A549 (cell line): Measurements from ENCODE around the gene LAMA2. TPM values are rescaled to one million over a fixed set of nuclear protein-coding genes. Genes with fewer than 3 reads are reported as not detected.

Experiments used
- ATAC-seq, 2 experiments: fragments of 200-7000 bp in 1 of 2; fragments of >200 bp in 1 of 2; cut with Nextera tagmentation in 1 of 2; cut with Tn5 transposase in 1 of 2; 3 replicates each; pipeline versions ENCODE4 v1.8.0 to v1.9.1; 2018 to 2020; ENCODE audit warnings: mild to moderate bottlenecking in 1 of 2, moderate library complexity in 1 of 2
- CTCF ChIA-PET: fragments of 300-600 bp; sonication (Branson Sonifier 250); formaldehyde crosslinking; extraction: SDS; loops from one replicate; lab custom pipeline; 2021; ENCODE audit warnings: antibody characterized with exemption, inconsistent platforms; lab: Yijun Ruan, JAX
- POLR2A ChIA-PET: fragments of 350-600 bp; formaldehyde crosslinking; extraction: SDS; loops from one replicate; lab custom pipeline; 2021; ENCODE audit warnings: antibody characterized with exemption, inconsistent platforms; lab: Yijun Ruan, JAX
- DNase-seq, 2 experiments: peaks; one replicate each; pipeline versions ENCODE4 v3.0.0 to v3.0.0-alpha.2; 2011 to 2016; ENCODE audit warnings: low read depth in 1 of 2, low spot score in 1 of 2
- FAIRE-seq: peaks from 2 replicates; lab custom pipeline; 2011; peaks lifted over from hg19 to GRCh38; lab: Jason Lieb, UNC
- H3K27ac ChIP-seq, 2 experiments: fragments of >200 bp; sonication (Bioruptor Twin); formaldehyde crosslinking; 3 replicates each; pipeline ENCODE4 v1.5.1; 2016 to 2017
- H3K4me1 ChIP-seq: fragments of >200 bp; sonication (Bioruptor Twin); formaldehyde crosslinking; 3 replicates; pipeline ENCODE4 v1.6.1; 2016
- H3K4me2 ChIP-seq: fragments of >200 bp; sonication (Bioruptor Twin); formaldehyde crosslinking; 3 replicates; pipeline ENCODE4 v1.6.1; 2016
- H3K4me3 ChIP-seq: fragments of >200 bp; sonication (Bioruptor Twin); formaldehyde crosslinking; 3 replicates; pipeline ENCODE4 v1.5.1; 2016
- H3K9me3 ChIP-seq: fragments of >200 bp; sonication (Bioruptor Twin); formaldehyde crosslinking; 3 replicates; pipeline ENCODE4 v1.6.1; 2016
- CBX8 ChIP-seq: fragments of 200-600 bp; sonication (generic); IDR thresholded peaks from 2 replicates; pipeline ENCODE4 v1.6.1; 2016
- CEBPB ChIP-seq, 2 experiments: fragments of >200 bp in 1 of 2; sonication (Bioruptor Twin) in 1 of 2; formaldehyde crosslinking in 1 of 2; IDR thresholded peaks; 2 replicates each; pipeline ENCODE4 v1.6.1; 2012 to 2016
- HDAC2 ChIP-seq: fragments of 200-600 bp; sonication (generic); IDR thresholded peaks from 2 replicates; pipeline ENCODE4 v1.6.1; 2016
- HEYL ChIP-seq: fragments of 250-450 bp; sonication (Bioruptor Pico); IDR thresholded peaks from 2 replicates; pipeline ENCODE4 v1.8.0; 2021; ENCODE audit warnings: mild to moderate bottlenecking, moderate library complexity
- KDM5A ChIP-seq: fragments of 200-600 bp; sonication (generic); IDR thresholded peaks from 2 replicates; pipeline ENCODE4 v1.6.1; 2016; ENCODE audit warnings: antibody characterized with exemption, mild to moderate bottlenecking
- MYC ChIP-seq: IDR thresholded peaks from 2 replicates; pipeline ENCODE4 v1.6.1; 2012; ENCODE audit warnings: mild to moderate bottlenecking, inconsistent platforms, low read length, improper control_type of control experiment, borderline replicate concordance
- NFE2L2 ChIP-seq: fragments of 150-350 bp; conservative IDR thresholded peaks from 2 replicates; pipeline ENCODE4 v1.6.1; 2014; ENCODE audit warnings: low read length
- NPAS2 ChIP-seq: fragments of 250-450 bp; sonication (Bioruptor Pico); IDR thresholded peaks from 2 replicates; pipeline ENCODE4 v1.8.0; 2022; ENCODE audit warnings: mild to moderate bottlenecking, moderate library complexity, borderline replicate concordance
- RAD21 ChIP-seq, 2 experiments: fragments of >200 bp in 1 of 2; sonication (Bioruptor Twin) in 1 of 2; formaldehyde crosslinking in 1 of 2; IDR thresholded peaks in 1 of 2; conservative IDR thresholded peaks in 1 of 2; 2 replicates in 1 of 2; 3 replicates in 1 of 2; pipeline ENCODE4 v1.6.1; 2012 to 2018; ENCODE audit warnings: inconsistent platforms in 1 of 2
- RNF2 ChIP-seq: fragments of 200-600 bp; sonication (generic); IDR thresholded peaks from 2 replicates; pipeline ENCODE4 v1.6.1; 2016; ENCODE audit warnings: low read depth, mild to moderate bottlenecking, antibody characterized with exemption, moderate library complexity, borderline replicate concordance
- TFCP2L1 ChIP-seq: fragments of 250-450 bp; sonication (Bioruptor Pico); IDR thresholded peaks from 2 replicates; pipeline ENCODE4 v1.5.0; 2021; ENCODE audit warnings: mild to moderate bottlenecking
- TP53 ChIP-seq: fragments of 250-450 bp; sonication (Bioruptor Pico); IDR thresholded peaks from 2 replicates; pipeline ENCODE4 v1.5.0; 2021; ENCODE audit warnings: mild to moderate bottlenecking, moderate library complexity
- WGBS: methylation state at CpG from one replicate; pipeline ENCODE4 v1.1.6; 2017; ENCODE audit errors: missing lambda C conversion rate; 5-methylcytosine and 5-hydroxymethylcytosine counted together
- polyA plus RNA-seq, 4 experiments: library from polyadenylated mRNA; depleted of rRNA in 3 of 4; stranded (reverse); fragments of >200 nt; fragmentation: RNase III in 1 of 4; extraction: RNeasy Plus Mini Kit Qiagen cat#74134 plus additional on column Dnase treatment in 1 of 4; gene quantifications; 2 replicates in 3 of 4; 3 replicates in 1 of 4; pipeline ENCODE4 v1.2.3, GENCODE V29; 2011 to 2017
- TF ChIP-seq, protein P1 (sequence below): fragments of 250-450 bp; sonication (Bioruptor Pico); IDR thresholded peaks from 2 replicates; pipeline ENCODE4 v1.5.0; 2021; ENCODE audit warnings: mild to moderate bottlenecking, moderate library complexity, borderline replicate concordance
- TF ChIP-seq, protein P2 (sequence below): fragments of 150-350 bp; IDR thresholded peaks from 2 replicates; pipeline ENCODE4 v1.6.1; 2014; ENCODE audit warnings: low read depth, mild to moderate bottlenecking, low read length
- TF ChIP-seq, protein P3 (sequence below): fragments of 200-600 bp; sonication (generic); IDR thresholded peaks from 2 replicates; pipeline ENCODE4 v1.6.1; 2016; ENCODE audit warnings: antibody characterized with exemption, mild to moderate bottlenecking, moderate library complexity
- TF ChIP-seq, protein P4 (sequence below): IDR thresholded peaks from 2 replicates; pipeline ENCODE4 v1.6.1; 2012
- TF ChIP-seq, protein P5 (sequence below): fragments of >200 bp; sonication (Bioruptor Twin); formaldehyde crosslinking; IDR thresholded peaks from 3 replicates; pipeline ENCODE4 v1.5.1; 2016

Gene LAMA2
- polyA plus RNA-seq, 2 of the 4 experiments (the other 2 are of a cell fraction), result 0.21 to 1.3 TPM

DNA sequence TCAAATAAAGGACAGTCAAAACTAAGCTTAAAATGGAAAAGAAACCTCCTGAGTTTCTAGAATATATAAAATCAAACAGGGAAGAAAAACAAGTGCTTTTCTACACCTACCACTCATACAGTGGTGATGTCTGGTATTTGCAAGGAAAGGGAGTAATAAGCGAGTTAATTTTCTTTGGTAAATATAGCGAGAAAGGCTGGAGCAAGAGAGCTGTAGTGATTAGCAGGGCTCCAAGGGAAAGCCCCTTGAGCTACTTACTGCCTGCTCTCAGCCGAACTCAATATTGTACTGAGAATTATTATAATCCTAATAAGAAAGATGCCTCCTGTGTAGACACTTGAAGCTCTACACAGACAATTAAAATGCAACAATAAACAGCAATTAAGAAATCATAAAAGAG lies 296.3 kb downstream of the LAMA2 start:
- no peaks in the 10 kb centered on the region for H3K4me1 ChIP-seq
- WGBS, result 39% methylated on average over 3 of the region's 3 CpGs
- POLR2A ChIA-PET, result no interaction called here
- H3K27ac ChIP-seq, result no peak overlapping the region
- no peaks in the 10 kb centered on the region for H3K9me3 ChIP-seq
- CTCF ChIA-PET, result interaction anchor here (1.0 kb wide), 1 partner anchor 13 kb away, joined by 3 read pairs; no protein-coding TSS in a partner anchor
- no peak for ATAC-seq
- FAIRE-seq, result no peak
- no peak for DNase-seq
- TF ChIP-seq TP53 (CRISPR knock-in tag) (no peak), HDAC2 (no peak), KDM5A (no peak)
- TF ChIP-seq, protein P1, sequence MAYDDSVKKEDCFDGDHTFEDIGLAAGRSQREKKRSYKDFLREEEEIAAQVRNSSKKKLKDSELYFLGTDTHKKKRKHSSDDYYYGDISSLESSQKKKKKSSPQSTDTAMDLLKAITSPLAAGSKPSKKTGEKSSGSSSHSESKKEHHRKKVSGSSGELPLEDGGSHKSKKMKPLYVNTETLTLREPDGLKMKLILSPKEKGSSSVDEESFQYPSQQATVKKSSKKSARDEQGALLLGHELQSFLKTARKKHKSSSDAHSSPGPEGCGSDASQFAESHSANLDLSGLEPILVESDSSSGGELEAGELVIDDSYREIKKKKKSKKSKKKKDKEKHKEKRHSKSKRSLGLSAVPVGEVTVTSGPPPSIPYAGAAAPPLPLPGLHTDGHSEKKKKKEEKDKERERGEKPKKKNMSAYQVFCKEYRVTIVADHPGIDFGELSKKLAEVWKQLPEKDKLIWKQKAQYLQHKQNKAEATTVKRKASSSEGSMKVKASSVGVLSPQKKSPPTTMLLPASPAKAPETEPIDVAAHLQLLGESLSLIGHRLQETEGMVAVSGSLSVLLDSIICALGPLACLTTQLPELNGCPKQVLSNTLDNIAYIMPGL (CRISPR knock-in tag), result no peak
- TF ChIP-seq, protein P2, sequence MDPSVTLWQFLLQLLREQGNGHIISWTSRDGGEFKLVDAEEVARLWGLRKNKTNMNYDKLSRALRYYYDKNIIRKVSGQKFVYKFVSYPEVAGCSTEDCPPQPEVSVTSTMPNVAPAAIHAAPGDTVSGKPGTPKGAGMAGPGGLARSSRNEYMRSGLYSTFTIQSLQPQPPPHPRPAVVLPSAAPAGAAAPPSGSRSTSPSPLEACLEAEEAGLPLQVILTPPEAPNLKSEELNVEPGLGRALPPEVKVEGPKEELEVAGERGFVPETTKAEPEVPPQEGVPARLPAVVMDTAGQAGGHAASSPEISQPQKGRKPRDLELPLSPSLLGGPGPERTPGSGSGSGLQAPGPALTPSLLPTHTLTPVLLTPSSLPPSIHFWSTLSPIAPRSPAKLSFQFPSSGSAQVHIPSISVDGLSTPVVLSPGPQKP, result no peak
- no peak overlapping the region for H3K4me3 ChIP-seq
- no peak overlapping the region for H3K4me2 ChIP-seq

DNA sequence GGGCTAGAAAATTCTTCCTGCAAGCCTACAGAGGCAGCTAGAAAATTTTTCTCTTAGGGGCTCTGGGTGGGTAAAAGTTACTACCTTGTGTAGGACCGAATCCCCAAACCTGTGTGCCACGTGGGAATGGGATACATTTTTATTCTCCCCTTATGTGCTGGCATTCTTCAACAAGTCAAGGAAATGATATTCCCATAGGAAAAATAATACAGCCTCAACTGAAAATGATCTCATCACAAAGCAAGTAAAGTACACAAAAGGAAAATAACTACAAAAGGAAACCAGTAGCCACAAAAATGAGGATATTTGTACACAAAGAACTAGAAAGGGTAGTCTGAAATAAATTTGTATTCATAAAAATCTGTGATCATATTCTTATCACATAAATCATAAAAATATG lies 298.1 kb downstream of the LAMA2 start:
- CTCF ChIA-PET, result no interaction called here
- WGBS, result 28% methylated on average over 2 of the region's 2 CpGs
- Histone ChIP-seq H3K4me1 (no peaks in the 10 kb centered on the region), H3K4me2 (no peak overlapping the region), H3K4me3 (no peak overlapping the region), H3K27ac (no peak overlapping the region), H3K9me3 (no peaks in the 10 kb centered on the region)
- POLR2A ChIA-PET, result no interaction called here
- TF ChIP-seq NFE2L2, result no peak
- no peak for TF ChIP-seq RNF2
- no peak for TF ChIP-seq CEBPB (IDR thresholded peaks at IDR 0.05)
- no peak for TF ChIP-seq HEYL (CRISPR knock-in tag)
- TF ChIP-seq, protein P3, sequence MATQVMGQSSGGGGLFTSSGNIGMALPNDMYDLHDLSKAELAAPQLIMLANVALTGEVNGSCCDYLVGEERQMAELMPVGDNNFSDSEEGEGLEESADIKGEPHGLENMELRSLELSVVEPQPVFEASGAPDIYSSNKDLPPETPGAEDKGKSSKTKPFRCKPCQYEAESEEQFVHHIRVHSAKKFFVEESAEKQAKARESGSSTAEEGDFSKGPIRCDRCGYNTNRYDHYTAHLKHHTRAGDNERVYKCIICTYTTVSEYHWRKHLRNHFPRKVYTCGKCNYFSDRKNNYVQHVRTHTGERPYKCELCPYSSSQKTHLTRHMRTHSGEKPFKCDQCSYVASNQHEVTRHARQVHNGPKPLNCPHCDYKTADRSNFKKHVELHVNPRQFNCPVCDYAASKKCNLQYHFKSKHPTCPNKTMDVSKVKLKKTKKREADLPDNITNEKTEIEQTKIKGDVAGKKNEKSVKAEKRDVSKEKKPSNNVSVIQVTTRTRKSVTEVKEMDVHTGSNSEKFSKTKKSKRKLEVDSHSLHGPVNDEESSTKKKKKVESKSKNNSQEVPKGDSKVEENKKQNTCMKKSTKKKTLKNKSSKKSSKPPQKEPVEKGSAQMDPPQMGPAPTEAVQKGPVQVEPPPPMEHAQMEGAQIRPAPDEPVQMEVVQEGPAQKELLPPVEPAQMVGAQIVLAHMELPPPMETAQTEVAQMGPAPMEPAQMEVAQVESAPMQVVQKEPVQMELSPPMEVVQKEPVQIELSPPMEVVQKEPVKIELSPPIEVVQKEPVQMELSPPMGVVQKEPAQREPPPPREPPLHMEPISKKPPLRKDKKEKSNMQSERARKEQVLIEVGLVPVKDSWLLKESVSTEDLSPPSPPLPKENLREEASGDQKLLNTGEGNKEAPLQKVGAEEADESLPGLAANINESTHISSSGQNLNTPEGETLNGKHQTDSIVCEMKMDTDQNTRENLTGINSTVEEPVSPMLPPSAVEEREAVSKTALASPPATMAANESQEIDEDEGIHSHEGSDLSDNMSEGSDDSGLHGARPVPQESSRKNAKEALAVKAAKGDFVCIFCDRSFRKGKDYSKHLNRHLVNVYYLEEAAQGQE, result no peak
- no peak for TF ChIP-seq MYC
- FAIRE-seq (no peak), DNase-seq (no peak), ATAC-seq (no peak)

DNA sequence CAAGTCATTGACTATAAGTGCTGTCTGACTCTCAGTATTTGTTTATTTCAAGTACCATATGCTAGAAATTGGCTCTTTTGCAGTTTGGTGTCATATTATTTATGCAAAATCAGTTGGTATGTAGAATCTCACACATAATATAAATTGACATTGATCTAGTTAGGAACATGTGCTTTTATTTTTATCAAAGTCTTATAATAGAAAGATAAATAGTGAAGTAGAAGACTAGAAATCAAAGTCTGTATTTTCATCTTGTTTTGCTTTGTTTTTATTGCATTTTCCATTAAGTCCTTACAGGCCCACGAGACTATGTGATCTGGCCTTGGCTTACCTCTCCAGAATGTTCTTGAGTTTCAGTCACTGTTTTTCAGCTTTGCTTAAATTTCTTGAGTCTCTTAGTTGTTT lies 300.3 kb downstream of the LAMA2 start:
- no peak overlapping the region for H3K4me3 ChIP-seq
- FAIRE-seq, result no peak
- WGBS, result 44% methylated on average over 1 of the region's 1 CpG
- ChIA-PET POLR2A (no interaction called here), CTCF (interaction anchor here (1.2 kb wide), 1 partner anchor 187 kb away, joined by 3 read pairs; no protein-coding TSS in a partner anchor)
- no peak overlapping the region for H3K27ac ChIP-seq
- no peak for ATAC-seq
- no peaks in the 10 kb centered on the region for H3K9me3 ChIP-seq
- DNase-seq, result no peak
- H3K4me1 ChIP-seq, result no peaks in the 10 kb centered on the region
- TF ChIP-seq TFCP2L1 (CRISPR knock-in tag) (no peak), NPAS2 (CRISPR knock-in tag) (no peak), CBX8 (no peak), RAD21 (conservative IDR thresholded peaks at IDR 0.05 in 1 of 2, IDR thresholded peaks at IDR 0.05 in 1 of 2) (no peak)
- TF ChIP-seq, protein P4, sequence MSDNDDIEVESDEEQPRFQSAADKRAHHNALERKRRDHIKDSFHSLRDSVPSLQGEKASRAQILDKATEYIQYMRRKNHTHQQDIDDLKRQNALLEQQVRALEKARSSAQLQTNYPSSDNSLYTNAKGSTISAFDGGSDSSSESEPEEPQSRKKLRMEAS, result no peak
- TF ChIP-seq, protein P5, sequence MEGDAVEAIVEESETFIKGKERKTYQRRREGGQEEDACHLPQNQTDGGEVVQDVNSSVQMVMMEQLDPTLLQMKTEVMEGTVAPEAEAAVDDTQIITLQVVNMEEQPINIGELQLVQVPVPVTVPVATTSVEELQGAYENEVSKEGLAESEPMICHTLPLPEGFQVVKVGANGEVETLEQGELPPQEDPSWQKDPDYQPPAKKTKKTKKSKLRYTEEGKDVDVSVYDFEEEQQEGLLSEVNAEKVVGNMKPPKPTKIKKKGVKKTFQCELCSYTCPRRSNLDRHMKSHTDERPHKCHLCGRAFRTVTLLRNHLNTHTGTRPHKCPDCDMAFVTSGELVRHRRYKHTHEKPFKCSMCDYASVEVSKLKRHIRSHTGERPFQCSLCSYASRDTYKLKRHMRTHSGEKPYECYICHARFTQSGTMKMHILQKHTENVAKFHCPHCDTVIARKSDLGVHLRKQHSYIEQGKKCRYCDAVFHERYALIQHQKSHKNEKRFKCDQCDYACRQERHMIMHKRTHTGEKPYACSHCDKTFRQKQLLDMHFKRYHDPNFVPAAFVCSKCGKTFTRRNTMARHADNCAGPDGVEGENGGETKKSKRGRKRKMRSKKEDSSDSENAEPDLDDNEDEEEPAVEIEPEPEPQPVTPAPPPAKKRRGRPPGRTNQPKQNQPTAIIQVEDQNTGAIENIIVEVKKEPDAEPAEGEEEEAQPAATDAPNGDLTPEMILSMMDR, result no peak
- no peak overlapping the region for H3K4me2 ChIP-seq
